Measurements from ENCODE around the gene GRIP2.

GRIP2 gene

GRCh38 chr3:14539384-14539741 is 779 bp downstream of the GRIP2 start:
- no peak for DNase-seq (ENCODE audit: low spot score)

DNA sequence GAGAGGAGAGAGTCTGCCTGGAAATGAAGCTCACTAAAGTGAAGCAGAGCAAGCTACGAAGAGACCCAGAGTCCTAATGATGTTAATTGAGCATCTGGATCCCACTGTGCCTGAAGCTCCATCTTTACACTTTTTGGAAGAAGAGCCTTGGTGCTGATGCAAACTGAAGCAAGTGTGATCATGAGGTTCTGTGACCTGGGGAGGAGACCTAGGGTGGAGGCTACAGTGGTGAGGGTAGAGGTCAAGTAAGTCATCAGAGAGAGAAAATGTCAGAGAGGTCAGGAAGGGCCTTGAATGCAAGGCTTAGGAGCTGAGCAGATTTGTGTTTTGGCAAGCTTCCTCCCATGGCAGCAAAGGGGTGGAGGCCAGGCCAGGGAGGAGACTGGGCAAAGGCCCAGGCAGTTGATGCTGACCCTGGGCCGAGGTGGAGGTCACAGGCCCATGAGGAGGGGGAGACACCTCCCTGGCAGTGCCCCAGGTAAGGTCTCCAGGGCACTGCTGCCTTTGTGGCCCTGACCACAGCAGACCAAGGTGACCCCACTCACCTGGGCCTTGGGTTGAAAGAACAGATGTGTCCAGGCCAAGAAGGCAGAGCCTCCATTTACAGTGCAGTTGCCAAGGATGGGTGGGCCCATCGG is 1.6 kb downstream of the GRIP2 start:
- DNase-seq (ENCODE audit: low spot score) = no peak

DNA sequence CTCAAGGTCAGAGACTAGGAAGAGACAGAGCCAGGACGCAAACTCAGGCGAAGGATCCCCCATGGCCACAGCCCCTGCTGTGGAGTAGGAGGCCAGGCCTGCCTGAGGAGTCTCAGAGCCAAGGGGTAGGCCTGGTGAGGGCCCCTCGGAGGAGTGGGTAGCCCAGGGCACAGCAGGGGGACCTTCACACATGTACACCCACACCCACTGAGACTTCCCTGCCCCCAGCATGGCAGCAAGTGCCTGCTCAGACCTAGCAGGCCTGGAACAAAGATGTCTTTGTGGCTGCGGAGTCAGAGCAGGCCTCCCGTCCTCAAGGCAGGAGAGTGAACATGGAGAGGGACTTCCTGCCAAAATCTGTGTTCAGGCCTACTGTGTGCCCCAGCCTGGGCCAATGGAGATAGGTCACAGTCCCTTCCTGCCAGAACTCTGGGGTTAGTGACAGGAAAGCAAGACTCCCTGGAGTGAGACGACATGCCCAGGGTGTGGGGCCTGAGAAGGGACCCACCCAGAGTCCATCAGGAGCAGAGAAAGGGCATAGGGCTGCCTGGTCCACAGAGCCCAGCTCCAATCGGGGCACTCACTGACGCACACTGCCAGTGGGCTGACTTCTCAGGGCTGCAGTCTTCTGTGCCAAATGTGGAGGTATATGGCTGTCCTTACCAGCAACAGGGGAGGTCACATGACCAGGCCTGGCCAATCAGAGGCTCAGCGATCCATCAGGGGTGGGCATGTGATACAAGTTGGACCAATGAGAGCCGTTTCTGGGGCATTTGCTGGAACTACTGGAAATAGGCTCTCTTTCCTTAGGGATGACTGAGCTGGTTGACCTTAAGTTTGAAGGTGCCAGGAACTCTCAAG is 2.3 kb downstream of the GRIP2 start:
- no peak for DNase-seq (ENCODE audit: low spot score)

DNA sequence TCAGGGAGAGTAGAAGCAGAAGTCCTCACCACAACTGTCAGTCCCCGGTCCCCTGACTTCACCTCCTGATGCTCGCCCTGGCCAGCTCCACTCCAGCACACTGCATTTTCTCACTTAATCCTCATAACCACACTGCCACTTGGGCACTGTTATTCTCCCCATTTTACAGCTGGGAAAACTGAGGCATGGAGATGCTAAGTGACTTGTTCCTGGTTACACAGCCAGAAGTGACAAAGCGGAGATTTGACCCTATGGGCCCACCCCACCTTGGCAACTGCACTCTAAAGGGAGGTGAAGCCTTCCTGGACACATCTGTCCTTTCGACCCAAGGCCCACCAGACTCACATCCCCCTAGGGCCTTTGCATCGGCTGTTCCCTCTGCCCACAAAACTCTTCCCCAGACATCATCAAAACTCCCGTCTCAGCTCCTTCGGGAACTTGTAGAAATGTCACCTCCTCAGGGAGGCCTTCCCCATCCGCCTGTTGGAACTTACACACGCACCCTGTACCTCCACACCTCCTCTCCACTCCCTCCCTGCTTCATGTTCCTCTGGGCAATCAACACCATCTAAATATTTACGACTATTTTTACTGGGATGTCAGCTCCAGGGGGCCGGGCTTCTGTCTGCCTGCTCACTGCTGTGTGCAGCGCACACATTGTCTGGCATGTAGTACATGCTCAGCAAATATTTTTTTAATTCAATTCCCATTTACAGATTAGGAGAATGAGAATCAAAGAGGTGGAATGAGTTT is 3.1 kb downstream of the GRIP2 start:
- DNase-seq (ENCODE audit: low spot score) = no peak

DNA sequence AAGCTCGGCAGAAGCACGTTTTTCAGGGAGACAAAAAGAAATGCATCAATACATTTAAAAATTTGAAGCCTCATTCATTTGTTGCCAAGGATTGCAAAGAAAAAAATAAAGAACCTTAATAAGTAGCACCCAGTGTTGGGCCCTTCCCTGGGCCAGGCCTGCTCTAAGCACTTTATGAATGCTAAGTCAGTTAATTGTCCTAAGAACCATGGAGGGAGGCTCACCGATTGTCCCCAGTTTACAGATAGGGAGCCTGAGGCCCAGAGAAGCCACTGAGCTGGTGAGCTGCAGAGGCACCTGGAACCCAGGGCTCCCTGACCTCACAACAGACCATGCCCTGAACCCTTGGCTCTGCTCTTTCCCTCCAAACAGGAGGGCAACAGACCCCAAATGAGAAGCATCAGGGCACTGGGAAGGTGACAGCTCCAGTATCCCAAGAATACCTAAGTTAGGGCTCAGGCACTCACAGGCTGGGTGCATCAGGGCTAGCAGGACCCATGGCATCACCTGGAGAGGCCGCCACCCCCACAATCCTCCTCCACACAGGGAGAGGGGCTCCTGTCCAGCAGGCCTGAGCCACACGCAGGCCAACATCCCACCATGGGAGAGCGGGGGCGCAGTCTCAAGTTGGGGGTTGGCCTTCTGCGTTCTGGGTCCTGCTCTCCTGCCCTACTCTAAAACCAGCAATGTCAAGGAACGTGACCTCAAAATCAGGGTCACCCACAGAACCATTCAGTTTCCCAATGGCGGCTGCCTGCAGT is 3.9 kb downstream of the GRIP2 start:
- DNase-seq (ENCODE audit: low spot score) = no peak

DNA sequence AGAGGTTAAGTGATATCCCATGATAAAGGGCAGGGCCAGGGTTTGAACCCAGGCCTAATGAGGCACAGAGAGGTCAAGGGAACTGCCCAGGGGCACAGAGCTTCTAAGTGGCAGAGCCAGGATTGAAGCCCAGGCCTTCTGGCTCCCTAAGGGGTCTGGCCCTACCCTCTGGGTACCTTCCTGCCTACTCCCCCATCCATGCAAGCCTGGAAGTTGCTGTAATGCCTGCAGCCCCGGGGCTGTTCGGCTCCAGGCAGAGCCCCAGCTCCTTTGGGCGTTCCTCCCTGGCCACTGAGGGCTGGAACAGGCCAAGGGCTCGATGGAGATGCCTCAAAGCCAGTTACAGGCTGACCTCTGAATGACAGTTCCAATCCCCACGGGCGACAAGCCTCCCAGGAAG is 4.5 kb downstream of the GRIP2 start:
- no peak for DNase-seq (ENCODE audit: low spot score)

GRCh38 chr3:14534516-14535191 is 5.5 kb downstream of the GRIP2 start:
- DNase-seq (ENCODE audit: low spot score) = no peak

GRCh38 chr3:14533457-14533958 is 6.6 kb downstream of the GRIP2 start:
- DNase-seq (ENCODE audit: low spot score) = no peak

DNA sequence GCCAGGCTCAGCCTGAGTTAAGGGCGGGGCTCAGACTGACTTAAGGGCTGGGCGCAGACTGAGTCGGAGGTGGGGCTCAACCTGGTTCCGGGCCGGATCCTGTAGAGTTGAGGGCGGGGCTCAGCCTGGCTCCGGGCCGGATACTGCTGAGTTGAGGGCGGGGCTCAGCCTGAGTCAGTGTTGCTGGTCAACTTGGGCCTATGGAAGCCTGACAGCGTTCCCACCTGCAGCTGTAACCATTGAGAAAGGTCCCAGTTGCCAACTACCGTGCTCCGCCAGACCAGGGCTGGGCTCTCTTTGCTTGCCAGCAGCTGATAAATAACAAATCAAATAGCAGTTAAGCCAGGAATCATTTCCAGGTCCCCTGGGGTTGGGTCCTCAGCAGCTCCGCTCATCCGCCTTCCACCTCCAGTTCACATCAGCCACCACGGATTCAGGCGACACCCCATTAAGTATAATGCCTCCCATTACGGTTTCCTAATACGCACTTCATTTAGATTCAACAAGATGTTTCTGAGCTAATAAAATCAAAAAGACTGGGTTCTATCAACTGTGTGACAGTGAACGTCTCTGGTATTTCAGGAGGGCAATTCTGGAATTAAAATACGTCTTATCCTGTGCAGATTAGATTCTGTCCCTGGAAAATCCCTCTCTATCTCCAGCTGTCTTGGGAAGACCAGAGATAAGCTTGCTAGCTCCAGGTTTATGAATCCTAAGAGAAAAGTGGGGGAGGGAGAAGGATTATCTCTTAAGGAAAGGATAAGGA is 7.3 kb downstream of the GRIP2 start:
- no peak for DNase-seq (ENCODE audit: low spot score)

- no peak for DNase-seq (ENCODE audit: low spot score)
Observed at GRCh38 chr3:14531856-14532395, 8.2 kb downstream of the GRIP2 start.

GRCh38 chr3:14528081-14528480 is 12.1 kb downstream of the GRIP2 start:
- DNase-seq (ENCODE audit: low spot score) = no peak

- no peak for DNase-seq (ENCODE audit: low spot score)
Observed at GRCh38 chr3:14525685-14526631, 14.2 kb downstream of the GRIP2 start.

GRCh38 chr3:14524920-14525660 is 15.1 kb downstream of the GRIP2 start:
- no peak for DNase-seq (ENCODE audit: low spot score)

GRCh38 chr3:14524311-14524711 is 15.8 kb downstream of the GRIP2 start:
- no peak for DNase-seq (ENCODE audit: low spot score)

DNA sequence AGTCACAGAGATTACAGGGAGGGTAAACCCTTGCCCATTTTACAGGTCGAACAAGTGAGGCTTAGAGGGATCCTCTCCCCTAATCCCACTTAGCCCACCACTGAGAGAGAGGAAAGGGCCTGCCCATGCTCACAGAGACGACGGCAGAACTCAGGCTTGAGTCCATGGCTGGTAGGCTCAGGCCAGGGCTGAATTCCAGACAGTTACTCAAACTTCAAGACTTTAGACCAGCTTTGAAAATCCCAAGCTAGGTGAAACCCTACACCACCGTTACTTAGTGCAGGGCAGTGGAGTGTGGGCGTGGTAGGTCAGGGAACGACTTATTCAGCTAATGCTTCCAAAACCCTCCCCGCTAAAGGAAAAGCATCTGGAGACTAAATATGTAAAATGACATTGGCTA is 16.4 kb downstream of the GRIP2 start:
- no peak for DNase-seq (ENCODE audit: low spot score)

- no peak for DNase-seq (ENCODE audit: low spot score)
Observed at GRCh38 chr3:14522768-14523167, 17.4 kb downstream of the GRIP2 start.

DNA sequence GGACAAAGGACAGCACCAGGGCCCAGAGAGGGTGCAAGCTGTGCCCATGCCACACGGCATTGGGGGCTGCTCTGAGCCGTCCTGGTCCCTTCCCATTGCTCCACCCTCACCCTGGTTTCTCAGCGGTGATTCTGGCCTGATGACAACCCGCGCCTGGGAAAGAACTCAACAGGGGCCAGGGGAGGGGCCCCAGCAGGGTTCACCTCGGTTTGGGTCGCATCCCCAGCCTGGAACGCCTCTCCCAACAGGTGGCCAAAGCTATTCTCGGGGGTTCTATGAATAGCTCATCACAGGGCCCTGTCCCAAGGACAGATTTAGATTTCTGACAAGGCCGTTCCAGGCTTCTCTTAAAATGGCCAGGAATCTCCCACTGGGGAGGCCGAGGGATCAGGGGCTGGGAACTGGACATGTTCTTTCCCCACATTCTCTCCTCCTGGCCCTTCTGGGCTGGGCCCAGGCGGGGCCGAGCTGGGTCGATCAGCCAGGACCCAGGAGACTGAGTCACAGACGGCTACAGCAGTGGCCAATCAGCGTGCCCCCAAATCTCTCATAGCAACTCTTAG is 17.9 kb downstream of the GRIP2 start:
- DNase-seq (ENCODE audit: low spot score) = no peak

GRCh38 chr3:14521611-14522010 is 18.5 kb downstream of the GRIP2 start:
- no peak for DNase-seq (ENCODE audit: low spot score)

Measured in Ammon's horn (tissue), 1 donor.